Epidermal melanocyte (primary cell): ENCODE data around the gene KCNMA1.

Experiments
- DNase-seq: peaks from one replicate; pipeline ENCODE4 v3.0.0; 2011; ENCODE audit warnings: low spot score; ENCODE audit not compliant: insufficient read length

Gene KCNMA1

DNA sequence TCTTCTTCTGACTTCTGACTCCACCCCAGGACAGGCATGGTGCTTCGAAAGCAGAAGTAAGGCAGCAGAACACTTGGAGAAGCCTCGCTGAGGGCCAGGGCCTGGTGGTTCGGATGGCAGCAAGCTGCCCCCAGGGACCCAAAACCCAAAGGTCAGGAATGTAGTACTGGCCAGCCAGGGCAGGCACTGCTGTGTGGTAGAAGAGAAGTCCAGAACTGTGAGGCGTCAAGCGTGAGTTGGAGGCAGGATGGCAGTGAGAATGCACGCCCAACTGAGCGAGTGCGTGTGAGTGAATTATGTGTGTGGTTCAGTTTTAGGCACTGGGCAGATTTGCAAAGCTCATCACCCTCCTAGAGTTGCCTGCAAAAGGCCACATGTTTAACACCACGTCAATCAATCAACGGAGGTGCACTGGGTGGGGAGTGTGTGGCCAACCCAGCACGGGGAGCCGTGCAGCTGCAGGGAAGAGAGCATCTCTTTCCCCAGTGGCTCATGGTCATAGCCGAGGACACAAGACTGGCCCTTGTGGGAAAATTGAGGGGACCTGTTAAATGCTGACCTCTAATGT, 144.3 kb downstream of the KCNMA1 start:
- no peak for DNase-seq

DNA sequence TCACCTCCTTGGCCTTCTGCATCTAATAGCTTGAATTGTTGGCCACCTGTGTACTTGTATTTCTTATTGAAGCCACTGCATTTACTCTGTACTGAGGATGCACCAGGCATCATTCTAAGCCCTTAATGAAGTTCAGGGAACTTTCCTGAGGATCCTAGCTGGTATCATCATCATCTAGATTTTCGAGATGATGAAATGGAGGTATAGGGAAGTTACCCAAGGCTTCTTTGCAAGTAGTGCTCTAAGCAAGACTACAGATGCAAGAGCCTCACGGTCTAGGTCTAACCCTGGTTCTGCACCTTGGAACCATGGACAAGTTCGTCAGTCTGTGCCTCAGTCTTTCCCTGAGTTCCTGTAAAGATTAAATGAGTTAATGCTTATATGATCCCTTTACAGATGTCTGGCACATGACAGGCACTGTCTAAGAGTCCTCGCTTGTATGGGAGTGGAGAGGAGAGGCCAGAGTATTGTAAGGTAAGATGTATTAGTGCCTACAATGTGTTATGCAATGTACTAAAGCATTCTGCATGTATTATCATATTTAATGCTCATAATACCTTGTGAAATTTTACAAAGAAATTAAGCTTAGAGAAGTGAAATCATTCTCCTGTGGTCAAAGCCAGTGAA, 145.1 kb downstream of the KCNMA1 start:
- no peak for DNase-seq

DNA sequence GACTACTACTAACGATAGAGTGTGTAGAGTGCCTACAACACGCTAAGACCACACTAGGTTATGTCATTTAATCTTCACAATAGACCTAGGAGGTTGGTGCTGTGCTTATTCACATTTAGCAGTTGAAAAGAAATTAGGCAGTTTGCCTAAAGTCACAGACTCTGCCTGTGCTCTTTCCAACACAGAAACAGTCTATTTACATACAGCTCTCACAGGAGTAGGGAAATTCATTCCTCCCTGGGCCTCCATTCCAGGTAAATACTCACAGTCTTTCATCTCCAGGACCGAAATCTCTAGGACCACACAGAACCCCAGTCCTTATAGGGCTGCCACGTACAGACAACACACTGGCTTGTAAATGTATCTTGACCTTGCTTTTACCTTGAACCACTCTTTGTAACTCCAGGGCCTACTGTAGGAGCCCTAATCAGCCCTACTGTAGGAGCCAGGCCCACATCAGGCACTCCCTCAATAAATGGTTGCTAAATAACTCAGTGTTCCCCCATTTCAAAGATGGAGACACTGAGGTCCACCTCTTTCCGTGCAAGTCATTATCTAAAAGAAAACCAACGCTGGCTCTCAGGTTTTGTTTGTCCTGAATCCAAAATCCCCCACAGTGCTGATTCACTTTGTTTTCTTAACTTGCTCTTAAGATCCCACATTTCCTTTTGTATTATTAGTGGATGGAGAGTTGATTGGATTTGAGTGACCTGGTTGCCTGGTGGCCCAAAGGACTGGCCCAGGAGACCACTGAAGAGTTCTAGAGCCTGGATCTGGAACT, 146.9 kb downstream of the KCNMA1 start:
- no peak for DNase-seq

DNA sequence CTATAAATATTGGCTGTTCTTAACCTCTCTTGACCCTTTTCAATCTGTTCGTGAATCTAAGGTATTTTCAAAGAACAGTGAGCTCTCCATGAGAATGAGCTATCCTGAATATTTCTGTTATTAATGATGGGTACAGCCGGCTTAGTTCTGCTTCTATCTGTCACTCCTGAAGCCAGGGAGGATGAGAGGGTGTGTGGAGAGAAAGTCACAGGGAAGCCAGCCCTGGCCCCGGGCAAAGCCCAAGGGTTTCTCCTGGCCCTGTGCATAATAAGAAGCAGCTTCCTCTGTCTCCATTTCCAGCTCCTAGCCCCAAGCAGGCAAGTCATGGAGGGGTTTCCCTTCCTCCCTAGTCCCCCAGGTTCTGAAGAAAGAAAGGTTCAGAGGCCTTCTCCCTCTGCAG, 151.1 kb downstream of the KCNMA1 start:
- no peak for DNase-seq

DNA sequence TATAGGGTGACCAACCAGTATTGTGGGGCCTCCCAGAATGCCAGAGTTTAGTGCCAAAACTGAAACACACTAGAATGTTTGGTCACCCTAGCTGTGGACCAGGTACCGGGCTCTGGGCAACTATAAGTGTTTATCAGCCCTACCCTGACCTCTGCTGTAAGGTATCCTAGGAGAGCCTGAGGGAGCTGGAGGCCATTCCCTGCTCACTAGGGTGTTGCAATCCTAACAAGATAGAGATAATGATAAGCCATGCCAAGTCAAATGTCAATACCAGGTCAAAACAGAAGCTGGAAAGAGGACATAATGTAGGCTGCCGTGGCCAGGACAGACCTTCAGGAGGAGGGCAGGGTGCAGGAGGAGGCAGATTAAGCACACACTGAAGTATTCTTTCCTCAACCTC, 151.8 kb downstream of the KCNMA1 start:
- no peak for DNase-seq

DNA sequence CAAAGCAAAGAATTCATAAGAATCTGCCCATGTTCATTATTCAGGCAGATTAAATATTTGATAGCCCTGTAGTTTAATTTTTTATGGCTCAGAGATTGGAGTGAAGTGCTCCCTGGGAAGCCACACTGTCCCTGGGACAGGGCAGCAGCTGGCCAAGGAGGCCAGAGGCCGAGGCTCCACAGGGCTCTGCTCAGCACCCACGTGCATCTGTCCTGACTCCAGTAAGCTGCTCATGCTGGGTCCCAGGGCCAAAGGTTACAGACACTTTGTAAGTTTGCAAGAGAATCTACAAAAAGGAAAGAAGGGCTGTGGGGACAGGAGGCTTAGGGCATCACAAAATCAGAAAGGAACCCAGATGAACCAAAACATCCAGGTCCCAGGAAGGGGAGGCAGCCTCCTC, 155.5 kb downstream of the KCNMA1 start:
- no peak for DNase-seq

DNA sequence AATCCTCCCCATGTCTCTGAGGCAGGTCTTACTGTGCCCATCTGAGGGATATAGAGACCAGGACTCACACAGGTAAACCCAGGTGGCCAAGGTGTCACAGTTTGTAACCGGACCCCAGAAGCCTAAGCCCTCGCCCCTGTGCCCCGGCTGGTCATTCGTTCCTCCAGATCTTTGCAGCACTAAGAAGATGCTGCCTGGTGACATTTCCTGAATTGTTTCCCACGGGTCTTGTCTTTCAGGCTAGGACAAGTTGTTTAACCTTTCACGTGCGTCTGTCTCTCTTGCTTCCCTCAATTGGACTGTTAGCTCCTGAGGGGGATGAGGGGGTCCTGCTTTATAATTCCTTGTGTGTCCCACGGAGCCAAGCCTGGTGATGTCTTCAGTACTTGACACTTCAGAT, 158.0 kb downstream of the KCNMA1 start:
- no peak for DNase-seq

DNA sequence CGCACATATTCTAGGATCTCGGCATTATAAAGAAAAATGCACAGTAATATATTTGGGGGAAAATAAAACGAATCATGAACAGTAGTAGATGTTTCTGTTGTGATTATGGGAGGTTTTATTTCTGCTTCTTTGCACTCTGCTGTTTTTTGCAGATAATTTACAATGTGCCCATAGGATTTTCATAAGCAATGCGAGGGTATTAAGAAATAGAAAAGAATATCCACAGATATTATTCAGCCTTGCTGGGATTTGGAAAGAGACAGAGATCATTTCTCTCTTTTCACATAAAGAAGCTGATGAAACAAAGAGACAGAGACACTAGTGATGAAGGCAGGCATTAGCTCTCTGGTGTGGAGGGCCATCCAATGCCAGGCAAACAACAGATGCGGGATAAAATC, 158.6 kb downstream of the KCNMA1 start:
- DNase-seq = no peak

DNA sequence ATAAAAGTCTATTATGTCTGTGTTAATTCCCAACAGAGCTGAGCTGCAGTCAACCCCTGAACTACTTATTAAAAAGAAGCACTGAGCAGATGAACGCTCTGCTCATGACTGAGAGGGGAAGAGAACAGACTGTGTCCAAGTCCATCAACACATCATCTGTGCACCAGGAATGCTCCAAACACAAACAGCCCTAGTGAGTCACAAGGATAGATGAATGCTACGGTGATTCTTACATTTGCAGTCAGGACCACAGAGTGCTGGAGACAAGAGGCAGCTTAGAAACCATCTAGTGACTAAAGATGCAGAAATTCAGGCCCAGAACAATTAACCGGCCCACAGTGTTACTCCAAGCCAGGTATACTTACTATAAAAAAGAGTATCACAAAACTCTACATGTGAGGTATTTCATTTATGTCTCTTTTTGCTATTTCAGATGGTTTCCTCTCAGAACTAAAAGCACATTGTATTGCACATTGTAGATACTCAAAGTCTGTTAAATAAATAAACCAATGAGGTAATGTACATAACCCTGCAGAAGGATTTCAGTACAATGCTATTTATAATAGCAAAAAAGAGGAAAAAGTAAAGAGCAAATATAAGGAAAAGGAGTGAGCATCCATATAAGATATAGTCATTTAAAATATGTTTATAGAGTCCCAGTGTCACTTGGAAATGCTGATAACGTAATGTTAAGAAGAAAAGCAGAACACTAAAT, 159.2 kb downstream of the KCNMA1 start:
- DNase-seq = no peak

DNA sequence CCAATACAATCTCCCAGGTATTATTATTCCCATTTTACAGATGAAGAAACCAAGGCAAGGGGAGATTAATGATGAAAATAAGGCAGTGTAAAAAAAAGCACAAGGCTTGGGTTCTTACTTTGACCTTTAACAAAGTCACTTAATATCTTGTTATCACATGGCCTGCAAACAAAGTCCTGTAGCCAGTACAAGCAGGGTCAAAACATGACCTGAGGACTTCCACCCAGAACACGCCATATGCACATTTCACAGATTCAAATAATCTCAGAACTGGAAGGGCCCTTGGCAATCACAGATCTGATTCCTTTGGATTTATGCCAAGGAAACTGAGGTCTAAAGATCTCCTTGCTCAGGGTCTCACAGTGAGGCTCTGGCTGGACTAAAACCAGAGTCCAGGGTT, 162.1 kb downstream of the KCNMA1 start:
- no peak for DNase-seq

DNA sequence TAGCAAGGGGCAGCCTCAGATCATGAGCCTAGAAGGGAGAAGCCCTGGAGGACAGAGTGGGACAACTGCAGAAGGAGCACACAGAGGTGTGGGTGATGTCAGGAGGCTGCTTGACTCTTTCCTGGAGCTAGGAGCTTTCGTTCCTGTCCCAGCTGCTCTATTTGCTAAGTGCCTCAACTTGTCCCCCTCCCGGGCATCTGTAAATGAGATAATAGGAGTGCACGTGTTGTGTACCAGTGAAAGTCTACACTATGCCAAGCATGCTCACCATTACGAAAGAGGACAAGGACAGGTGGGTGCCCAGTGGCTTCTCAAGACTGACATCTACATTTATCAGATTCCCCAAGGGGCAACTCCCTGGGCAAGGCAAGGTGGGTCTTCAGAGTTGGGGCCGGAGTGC, 162.7 kb downstream of the KCNMA1 start:
- no peak for DNase-seq

DNA sequence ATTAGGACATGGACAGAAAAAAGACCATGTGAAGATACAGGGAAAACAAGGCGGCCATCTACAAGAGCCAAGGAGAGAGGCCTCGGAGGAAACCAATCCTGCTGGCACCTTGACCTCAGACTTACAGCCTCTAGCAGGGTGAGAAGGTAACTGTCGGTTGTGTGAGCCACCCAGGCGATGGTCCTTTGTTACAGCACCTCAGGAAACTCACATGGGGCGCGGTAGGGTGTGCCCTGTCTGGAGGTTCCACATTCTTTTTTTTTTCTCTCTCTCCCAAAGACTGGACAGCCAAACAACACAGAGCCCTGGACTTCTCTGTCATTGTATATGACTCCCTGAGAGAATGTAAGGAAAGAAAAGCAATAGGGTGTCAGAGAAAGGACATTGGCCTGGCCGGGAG, 163.2 kb downstream of the KCNMA1 start:
- DNase-seq = no peak

DNA sequence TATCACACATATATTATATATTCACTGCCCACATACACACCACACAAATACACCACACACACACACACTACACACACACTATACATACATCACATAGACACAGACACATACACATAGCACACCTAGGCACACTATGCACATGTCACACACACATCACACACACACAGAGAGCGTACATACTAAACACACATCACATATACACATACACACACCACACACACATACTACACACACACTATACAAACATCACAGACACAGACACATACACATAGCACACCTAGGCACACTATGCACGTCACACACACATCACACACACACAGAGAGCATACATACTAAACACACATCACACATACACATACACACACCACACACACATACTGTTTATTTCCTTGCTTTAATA, 165.5 kb downstream of the KCNMA1 start:
- DNase-seq = no peak

DNA sequence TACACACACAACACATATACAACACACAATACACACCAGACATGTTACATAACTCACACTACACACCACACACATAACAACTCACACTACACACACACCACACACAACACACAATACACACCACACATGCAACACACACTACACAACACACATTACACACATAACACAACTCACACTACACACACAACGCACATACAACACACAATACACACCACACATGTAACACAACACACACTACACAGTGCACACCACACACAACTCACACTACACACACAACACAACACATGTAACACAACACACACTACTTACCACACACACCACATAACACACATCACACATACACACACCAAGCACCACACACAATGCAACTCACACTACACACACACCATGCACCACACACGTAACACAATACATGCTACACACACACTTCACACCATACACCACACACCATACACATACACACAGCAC, 166.5 kb downstream of the KCNMA1 start:
- no peak for DNase-seq

DNA sequence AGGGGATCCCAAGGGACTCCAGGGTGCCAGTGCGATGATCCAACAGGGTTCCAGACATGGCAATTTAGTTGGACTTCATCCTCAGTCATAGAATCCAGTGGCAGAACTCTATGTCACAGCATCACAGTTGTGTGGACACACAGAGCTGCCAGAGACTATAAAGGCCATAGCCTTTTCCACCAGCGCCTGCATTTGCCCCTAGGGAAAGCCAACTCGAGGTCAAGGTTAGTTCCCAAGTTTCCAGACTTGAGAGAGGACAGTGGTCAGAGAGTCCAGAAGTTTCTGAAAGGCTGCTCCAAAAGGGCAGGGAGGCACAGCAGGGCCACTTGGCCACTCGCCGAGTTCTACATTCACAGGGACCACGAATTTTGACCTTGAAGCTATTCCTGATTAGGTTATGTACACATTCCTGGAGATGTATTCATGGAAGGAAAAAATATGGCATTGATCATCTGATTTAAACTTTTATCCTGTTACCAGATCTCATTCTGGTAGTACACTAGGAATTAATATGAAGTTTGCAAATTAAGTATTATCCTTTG, 170.1 kb downstream of the KCNMA1 start:
- DNase-seq = no peak

DNA sequence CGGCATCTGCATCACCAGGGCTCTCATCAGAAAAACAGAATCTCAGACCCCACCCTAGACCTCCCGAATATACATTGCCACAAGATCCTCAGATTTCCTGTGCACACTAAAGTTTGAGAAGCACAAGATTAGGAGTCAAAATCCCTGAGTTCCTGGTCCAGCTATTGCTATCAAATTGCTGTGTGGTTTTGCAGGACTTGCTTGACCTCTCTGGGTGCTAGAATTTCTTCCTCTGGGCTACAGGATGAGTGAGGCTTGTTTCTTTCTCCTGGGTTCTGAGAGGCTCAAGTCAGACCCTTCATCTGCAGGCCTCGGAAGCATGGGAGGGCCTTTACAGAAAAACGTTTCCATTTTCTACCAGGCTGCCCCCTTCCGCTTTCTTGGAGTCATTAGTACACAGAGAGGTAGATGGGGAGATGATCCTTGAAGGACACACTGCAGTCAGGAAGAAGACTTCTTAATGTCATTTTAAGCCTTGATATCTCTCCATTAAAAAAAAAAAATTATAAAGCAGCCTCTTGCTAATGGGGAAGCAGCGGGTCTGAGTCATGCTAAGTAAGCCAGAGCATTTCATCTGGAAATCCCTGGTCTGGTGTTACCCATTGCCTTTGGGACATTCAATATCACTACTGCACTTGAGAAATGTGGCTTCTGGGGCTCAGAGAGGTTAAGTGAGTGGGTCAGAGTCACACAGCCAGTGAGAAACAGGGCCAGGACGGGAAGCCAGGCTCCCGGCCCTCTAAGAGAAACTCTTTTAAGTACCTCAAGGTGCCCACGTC, 173.5 kb downstream of the KCNMA1 start:
- DNase-seq = no peak

DNA sequence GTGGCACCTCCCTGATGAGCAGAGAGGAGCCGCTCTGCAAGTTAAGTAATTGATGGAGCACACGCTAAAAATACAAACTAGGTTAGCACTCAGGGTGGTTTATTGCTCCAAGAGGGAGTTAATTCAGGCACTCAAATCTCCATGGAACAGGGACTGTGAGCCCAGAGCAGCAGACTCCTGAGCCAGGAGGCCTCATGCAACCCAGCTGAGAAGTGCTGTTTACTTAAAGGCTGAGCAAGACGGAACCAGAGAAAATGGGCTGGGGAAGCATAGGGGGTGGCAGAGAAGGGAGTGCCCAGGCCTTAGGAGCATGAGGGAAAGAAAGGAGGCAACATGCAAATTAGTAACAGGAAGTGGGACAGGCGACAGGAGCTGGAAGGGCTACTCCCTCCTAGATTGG, 174.1 kb downstream of the KCNMA1 start:
- DNase-seq = no peak

DNA sequence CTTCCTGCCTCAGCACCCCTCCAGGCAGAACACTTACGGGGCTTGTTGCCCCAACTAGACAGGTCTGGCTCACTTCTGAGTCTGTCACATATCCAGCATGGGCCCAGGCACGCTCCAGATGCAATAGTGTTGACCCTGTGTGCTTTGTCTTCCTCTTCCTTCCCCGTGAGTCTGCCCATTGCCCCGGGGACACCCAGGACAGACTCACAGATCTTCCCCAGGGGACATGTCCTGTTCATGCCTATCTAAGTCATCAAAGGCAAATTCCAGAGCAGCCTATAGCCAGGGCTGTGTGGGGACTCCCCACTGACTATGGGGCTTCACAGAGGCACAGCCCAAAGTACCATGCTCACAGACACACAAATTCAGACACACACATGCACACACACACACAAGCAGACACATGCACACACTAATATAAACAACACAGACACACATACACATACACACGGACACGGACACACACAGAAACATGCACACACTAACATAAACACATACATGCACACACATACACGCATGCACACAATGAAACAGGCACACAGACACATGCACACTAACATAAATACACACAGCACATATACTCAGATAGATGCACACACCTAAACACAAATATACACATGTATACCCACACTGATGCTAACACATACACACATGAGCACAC, 175.8 kb downstream of the KCNMA1 start:
- no peak for DNase-seq

DNA sequence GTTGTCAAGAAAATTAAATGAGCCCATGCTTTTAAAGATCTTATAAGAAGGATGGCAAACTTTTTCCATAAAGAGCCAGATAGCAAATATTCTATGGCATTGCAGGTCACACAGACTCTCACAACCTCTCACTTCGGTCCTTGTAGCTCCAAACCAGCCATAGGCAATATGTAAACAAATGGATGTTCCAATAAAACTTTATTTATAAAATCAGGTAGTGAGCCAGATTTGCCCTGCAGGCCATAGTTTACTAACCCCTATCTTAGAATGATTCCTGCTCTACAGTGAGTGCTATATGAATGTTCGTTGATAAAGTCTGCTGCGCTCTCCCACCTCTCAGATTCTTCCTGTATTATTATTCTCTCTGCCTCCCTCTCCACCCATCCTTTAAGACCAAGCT, 177.7 kb downstream of the KCNMA1 start:
- DNase-seq = no peak

DNA sequence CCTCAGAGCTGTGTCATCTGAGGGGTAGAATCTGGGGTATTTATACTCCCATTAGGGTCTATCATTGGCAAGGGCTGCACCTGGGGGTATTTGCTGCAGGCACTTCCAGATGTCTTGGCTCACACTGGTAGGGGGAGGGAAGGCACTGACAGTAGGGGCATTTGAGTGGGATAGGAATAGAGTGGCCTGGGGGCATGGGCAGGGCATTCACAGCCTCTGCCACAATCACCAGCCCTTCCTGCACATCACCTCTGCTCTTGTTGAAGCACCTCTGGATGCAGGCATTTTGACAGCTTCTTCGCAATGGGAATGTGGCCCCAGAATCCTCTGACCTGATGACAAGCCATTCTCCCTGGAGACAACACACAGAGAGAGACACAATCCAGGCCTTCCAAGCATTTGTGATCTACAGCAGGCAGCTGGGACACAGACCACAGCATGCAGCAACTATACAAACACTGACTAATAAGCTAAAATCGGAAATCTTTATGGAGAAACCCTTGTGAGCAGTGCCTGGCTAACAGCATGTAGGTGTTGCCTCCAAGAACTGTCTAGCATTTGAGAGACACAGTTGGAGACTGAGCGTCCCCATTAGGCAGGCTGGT, 178.5 kb downstream of the KCNMA1 start:
- no peak for DNase-seq
